GF-D8 (cell line): Measurements from ENCODE around the gene KRTAP4-4.
"Not testable (repeated sequence)": the region's sequence is repeated elsewhere in the genome, so short reads cannot be mapped to it uniquely, and the experiment has no call there.

Source experiments
- DNase-seq: peaks from one replicate; lab custom pipeline; 2025; lab: John Stamatoyannopoulos, UW

The KRTAP4-4 gene

DNA sequence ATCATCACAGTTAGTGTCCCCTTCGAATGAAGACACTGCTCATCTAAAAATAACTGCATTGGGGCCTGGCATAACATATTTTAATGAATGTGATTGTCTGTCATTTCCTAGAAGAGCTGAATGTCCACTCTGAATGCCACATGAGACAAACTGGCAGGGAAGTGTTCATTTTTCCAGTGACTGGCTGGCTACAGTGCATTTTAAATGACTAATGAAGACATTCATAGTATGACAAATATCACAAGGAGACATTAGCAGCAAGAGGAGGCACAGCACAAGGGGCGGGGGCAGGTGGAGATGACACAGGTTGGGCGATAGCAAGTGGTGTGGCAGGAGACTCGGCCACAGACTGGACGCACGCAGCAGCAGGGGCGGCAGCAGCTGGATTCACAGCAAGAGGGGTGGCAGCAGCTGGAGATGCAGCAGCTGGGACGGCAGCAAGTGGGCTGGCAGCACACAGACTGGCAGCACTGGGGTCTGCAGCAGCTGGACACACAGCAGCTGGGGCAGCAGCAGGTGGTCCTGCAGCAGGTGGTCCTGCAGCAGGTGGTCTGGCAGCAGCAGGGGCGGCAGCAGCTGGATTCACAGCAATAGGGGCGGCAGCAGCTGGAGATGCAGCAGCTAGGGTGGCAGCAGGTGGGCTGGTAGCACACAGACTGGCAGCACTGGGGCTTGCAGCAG, 11.4 kb downstream of the KRTAP4-4 start:
- not testable (repeated sequence) for DNase-seq

DNA sequence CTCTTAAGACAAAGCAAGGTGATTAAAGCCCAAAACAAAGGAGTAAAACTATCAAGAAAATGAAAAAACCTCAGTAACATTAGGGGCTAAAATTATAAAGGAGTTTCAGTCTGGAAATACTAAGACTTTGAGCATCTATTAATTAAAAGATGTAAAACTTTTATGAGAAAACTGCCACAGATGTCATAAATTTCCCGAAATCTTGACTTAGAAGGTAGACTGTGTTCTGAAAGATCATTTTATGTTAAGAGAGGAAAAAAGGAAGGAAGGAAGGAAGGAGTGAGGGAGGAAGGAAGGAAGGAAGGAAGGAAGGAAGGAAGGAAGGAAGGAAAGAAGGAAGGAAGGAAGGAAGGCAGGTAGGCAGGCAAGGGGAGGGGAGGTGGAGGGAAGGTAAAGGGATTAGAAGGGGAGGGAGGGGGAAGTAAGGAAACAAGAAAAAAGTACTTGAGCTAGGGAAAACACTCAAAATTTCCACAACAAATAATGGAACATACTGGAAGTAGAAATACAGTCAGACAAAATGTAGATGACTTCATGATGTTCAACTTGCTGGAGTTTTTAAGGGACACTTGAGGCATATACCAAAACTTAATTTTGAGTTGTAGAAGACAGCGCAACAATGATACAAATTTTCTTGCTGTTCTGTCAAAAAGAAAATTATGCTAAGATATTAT, 12.9 kb downstream of the KRTAP4-4 start:
- no peak for DNase-seq

DNA sequence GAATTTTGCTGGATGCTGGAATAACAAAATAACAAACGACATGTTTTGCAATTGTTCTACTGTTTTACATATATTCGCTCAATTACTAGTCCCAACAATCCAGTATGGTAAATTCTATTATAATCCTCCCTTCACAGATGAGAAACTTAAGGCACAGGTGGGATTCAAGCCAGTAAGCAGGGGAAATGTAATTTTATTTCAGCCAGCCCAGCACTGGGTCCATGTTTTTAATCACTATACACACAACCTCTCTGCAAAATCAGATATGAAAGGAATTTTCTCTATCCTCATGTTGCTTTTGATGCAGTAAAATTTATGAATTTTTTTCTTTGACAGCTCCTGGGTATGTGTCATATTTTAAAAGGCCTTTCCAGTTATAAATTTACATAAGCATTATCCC, 15.3 kb downstream of the KRTAP4-4 start:
- no peak for DNase-seq

DNA sequence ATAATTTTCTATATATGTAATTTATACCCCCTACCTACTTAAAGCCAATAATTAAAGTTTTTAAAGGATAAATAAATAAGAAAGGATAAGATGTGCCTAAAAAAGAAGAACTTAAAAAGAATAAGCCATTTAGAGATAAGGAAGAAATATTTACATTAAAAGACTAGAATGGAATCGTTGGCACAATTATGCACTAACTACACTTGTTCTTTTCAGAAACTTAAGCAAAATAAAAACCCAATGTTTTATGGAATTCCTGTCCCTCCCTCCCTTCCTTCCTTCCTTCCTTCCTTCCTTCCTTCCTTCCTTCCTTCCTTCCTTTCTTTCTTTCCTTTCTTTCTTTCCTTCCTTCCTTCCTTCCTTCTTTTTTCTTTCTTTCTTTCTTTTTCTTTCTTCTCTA, 15.7 kb downstream of the KRTAP4-4 start:
- DNase-seq: no peak

DNA sequence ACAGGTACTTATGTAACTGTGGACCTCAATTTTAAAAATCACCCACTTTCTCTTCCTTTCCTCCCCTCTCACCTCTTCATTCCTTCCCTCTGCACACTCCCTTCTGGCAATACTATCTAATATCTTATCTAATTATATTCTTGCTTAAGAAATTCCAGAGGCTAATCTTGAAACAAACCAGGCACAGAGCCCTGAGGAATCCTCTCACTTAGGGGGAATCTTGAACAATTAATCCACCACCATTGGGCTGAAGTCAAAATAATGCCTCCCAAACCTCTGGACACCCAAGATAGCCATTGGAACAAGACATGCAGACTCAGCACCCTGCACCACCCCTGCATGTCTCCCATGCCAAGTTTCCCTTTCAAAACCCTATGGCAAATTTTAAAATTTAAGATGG, 19.2 kb downstream of the KRTAP4-4 start:
- no peak for DNase-seq

DNA sequence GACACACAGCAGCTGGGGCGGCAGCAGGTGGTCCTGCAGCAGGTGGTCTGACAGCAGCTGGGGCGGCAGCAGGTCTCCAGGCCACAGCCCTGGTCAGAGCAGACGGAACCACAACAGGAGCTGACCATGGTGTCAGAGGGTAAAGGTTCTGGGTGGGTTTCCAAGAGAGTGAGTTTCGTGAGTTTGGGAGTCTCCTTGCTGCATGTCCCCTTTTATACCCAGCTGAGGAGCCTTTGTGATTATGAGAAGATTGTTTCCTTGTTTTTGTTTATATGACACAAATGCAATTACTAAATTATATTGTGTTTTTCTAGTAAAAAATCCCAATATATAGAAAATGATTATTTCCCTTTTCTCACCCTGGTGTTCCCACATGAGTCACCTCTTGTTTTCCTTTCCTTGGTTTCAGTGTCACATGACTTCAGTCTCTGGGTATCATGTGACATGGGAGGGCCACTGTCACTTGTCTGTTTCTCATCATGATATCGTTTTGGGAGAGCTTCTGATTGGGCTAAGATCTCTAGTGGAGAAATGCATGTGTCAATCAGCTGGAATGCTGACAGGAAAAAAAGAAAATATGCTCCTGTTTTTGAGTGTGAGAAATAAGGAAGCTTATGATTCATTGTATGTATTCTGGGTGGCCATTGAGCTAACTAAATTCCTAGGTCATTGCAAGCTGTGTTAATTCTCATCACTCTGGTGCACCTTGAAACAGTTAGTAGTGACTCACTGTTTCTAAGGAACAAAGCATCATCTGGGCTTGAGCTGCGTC, 20.0 kb downstream of the KRTAP4-4 start, which contains the start of gene KRTAP4-6:
Gene KRTAP4-6 (minus strand): TSS at position 185 of the 772 bp plus-strand sequence. CDS start 57 bp downstream, at position 128.
- DNase-seq: no peak

DNA sequence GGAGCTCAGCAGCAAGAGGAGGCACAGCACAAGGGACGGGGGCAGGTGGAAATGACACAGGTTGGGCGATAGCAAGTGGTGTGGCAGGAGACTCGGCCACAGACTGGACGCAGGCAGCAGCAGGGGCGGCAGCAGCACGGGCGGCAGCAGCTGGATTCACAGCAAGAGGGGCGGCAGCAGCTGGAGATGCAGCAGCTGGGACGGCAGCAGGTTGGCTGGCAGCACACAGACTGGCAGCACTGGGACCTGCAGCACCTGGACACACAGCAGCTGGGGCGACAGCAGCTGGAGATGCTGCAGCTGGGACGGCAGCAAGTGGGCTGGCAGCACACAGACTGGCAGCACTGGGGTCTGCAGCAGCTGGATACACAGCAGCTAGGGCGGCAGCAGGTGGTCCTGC, 20.7 kb downstream of the KRTAP4-4 start:
- DNase-seq: not testable (repeated sequence)

DNA sequence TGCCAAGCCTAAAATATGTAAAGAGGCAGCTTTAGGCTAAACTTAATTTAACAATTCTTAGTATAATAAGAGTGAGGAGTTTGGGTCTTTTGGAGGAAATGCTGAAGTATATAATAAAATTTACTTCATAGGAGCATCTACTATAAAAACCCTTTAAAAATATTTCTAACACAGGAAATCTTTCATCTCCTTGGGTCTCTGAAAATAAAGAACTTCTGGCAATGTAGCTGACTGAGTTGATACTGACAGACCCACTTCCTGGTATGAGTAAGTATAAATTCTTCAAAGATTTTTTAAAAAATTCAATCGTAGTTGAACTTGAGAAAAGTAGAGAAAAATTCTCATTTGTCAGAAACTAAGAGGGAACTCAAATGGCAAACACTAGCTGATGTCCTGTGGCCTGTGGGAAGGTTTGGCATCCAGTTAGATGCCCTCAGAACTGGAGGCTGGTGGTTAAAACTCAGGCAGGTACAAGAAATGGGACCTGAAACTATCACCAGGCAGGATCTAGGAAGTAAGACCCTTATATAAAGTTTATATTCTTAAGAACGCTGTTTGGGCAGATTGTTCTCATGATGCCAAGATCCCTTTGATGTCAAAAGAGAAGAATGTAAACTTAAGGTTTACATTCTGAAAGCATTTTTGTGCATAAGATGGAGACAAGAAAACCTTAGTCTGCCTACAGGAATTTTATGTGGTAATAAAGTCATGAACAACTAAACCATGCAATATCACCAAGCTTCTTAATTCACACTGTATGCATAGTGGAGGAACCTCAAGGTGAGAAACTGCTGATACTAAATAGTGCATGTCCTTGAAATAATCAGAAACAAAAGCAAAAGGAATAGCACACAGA, 26.4 kb downstream of the KRTAP4-4 start:
- no peak for DNase-seq

DNA sequence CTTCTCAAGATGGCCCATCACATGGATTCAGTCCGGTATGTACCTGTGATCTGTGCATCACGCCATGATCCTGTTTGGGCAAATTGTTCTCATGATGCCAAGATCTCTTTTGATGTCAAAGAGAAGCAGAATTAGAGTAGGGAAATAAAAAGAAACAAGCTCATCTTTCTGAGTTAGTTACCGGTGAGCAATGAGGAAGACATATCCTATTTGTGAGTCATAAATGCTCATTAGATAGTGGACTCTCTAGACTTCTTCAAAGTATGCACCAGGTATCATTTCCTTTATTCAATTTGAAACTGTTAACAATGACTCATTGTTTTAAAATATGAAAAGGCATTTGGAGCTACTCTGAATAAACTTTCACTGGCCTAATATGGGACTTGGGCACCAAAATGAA, 28.6 kb downstream of the KRTAP4-4 start:
- DNase-seq: no peak

DNA sequence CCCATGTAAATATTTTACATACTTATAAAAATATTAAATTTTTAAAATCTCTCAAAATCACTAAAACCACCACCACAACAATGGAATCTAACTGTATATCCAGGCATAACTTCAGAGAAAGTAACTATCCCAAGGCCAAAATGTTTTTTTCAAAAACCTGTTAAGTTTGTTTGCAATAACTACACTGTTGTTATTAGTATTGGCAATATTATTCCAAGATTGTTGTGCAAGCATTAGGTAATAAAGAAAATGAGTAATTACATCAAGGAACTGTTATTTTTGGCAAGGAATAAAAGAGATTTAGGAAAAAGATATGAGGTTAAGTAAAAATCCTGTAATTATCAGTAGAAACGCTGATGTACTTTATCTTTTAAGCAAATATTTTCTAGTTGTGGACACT, 33.2 kb downstream of the KRTAP4-4 start:
- no peak for DNase-seq

DNA sequence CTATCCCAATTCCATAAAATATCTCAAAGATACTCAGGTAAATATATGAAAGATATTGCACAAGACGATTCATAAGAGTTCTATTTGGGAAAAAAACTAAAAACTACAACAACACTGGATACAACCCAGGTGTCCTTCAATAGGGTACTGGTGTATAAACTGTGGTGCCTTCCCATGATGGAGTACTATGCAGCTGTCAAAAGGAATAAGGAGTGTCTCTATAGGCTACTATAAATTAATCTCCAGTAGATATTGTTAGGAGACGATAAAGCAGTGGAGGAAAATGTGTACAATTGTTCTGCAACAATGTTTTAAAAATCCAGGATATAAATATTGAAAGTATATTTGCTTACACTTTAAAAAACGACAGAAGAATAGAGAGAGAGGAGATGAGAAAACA, 34.1 kb downstream of the KRTAP4-4 start:
- no peak for DNase-seq

DNA sequence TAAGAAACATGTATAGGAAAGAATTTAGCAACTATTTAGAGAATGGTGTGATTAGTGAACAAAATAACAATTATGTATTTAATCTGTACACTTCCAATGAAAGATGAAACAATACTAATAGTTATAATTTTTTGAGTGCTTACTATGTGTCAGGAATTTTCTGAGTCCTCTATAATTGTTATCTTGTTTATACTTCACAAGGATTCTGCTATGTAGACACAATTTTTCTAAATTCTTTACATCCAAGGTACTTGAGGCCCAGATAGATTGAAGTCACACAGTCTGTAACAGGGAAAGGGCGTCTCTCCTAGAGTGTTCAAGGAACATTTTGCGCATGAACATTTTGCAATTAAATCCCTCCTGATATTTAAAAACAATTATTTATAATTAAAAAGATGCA, 35.5 kb downstream of the KRTAP4-4 start:
- DNase-seq: no peak

DNA sequence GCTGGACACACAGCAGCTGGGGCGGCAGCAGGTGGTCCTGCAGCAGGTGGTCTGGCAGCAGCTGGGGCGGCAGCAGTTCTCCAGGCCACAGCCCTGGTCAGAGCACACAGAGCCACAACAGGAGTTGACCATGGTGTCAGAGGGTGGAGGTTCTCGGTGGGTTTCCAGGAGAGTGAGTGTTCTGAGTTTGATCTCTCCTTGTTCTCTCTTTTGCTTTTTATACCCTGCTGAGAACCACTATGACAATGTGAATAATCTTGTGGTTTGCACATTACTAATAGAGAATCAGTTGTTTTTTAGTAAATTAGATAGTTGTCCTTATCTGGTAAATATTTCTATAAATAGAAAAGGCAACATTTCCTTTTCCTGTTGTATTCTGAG, 36.6 kb downstream of the KRTAP4-4 start, which contains the start of gene KRTAP4-12:
Gene KRTAP4-12 (minus strand): TSS at position 192 of the 381 bp plus-strand sequence. CDS start 60 bp downstream, at position 132.
- not testable (repeated sequence) for DNase-seq

DNA sequence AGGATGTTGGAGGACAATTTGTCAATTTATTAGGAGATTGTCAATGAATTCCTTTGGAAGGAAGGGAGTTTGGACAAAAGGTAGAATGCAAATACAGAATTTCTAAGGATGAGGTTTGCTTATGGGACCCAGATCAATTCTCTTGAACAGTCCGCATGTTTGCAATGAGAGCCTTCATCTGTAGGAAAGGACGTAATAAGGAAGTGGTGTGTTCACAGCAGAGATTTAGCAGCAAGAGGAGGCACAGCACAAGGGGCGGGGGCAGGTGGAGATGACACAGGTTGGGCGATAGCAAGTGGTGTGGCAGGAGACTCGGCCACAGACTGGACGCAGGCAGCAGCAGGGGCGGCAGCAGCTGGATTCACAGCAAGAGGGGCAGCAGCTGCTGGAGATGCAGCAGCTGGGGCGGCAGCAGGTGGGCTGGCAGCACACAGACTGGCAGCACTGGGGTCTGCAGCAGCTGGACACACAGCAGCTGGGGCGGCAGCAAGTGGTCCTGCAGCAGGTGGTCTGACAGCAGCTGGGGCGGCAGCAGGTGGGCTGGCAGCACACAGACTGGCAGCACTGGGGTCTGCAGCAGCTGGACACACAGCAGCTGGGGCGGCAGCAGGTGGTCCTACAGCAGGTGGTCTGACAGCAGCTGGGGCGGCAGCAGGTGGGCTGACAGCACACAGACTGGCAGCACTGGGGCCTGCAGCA, 37.1 kb downstream of the KRTAP4-4 start:
- DNase-seq: not testable (repeated sequence)

DNA sequence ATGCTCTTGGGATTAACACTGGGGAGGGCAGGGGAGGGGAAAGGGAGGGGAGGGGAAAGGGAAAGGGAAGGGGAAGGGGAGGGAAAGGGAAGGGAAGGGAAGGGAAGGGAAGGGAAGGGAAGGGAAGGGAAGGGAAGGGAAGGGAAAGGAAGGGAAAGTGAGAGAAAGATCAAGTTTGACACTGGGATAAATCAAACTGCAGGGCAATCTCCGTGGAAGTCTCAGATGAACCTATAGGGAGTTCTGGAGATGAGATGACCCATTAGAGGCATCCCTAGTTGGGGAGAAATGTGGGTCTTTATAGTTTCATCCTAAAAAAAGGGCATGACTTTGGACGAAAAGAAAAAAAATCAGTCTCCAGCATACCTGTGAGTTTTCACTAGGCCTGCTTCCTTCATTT, 38.8 kb downstream of the KRTAP4-4 start:
- no peak for DNase-seq

DNA sequence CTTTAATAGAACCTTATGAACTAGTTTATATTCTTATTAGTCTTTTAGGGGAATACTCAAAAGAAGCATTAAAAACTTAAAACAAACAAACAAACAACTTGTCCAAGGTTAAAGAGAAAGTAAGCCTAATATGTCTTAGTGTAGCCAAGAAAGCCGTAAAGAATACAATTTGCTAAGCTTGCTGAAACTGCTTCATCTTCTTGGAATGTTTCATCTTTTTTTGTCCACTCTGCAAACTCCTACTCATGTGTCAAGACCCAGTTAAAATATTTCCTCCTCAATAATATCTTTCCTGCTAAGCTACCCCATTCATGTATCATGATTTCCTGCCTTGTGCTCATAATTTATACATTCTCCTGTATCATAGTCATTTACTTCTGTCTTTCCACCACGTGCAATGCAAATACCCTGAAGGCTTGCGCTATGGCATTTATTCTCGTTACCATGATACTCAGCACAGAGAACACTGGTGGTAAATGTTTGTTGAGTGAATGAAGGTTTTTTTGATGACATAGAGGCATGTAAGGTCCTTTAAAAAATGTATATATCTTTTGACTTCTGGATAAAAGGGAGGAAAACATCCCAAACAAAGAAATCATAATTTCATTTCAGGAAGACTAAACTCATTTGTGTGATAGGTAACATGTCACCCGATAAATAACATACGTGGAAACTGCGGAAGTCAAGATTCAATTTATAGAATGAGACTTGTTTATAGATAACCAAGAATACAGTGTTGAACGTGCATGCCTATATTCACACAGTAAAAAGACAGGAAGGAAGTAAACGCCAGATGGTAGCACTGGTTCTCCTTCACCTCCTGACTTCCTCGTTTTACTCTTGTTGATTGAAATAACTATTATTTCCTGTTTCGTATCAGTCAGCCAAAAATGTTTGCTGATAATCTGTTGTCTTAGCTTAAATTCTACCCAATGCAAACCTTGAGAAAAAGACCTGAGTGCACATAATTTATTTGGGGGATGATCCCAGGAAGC, 40.6 kb downstream of the KRTAP4-4 start:
- not testable (repeated sequence) for DNase-seq

DNA sequence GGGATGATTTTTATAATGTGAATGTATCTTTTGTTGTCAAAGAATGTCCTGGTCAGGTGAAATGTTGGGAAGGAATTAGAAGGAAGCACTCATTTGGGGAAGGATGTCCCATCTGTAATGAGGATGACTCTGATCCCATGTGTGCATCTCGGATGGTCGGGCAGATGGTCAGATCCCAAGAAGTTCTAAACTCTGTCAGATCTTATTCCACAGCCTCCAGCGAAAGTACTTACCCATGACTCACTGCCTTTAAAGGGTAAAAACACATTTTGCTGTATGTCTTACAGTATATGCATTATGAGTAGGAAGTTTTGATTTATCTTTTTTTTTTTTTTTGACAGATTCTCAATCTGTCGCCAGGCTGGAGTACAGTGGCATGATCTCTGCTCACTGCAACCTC, 41.8 kb downstream of the KRTAP4-4 start:
- no peak for DNase-seq

DNA sequence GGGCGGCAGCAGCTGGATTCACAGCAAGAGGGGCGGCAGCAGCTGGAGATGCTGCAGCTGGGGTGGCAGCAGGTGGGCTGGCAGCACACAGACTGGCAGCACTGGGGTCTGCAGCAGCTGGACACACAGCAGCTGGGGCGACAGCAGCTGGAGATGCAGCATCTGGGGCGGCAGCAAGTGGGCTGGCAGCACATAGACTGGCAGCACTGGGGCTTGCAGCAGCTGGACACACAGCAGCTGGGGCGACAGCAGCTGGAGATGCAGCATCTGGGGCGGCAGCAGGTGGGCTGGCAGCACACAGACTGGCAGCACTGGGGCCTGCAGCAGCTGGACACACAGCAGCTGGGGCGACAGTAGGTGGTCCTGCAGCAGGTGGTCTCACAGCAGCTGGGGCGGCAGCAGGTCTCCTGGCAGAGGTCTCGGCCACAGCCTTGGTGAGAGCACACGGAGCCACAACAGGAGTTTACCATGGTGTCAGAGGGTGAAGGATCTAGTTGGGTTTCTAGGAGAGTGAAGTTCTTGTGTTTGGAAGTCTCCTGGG, 42.6 kb downstream of the KRTAP4-4 start, which contains the start of gene KRTAP4-11:
Gene KRTAP4-11 (minus strand): TSS at position 528 of the 541 bp plus-strand sequence. CDS start 58 bp downstream, at position 470.
- DNase-seq: not testable (repeated sequence)

DNA sequence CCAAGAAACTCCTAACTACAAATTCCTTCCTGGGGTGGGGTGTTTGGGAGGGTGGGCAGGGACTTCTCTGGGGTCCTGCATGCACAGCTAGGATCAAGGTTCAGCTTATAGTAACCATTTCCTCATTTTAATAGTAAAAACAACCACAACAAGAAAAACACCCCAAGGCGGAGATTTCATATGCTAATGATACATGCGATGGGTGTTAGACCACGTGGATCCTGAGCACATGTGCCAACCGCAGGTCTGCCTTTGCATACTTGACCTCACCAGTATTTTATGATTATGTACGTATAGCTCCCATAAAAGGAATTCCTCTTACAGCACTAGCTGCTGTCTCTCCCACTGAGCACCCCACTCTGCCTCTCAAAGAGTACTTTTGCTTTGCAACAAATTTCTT, 44.3 kb downstream of the KRTAP4-4 start:
- DNase-seq: no peak
